HL-60/S4 treated with phorbol 12-myristate 13-acetate at 8.2 ng/mL for 4 days and 3 days (cell line): ENCODE data around the gene TSR3.

Experiments
- in situ Hi-C: fragments of 300-500 bp; cut with MboI; formaldehyde crosslinking; loops from 2 replicates; pipeline ENCODE4 v1.15.0; 2022; ENCODE audit warnings: low sequenced_read_pairs

Gene TSR3

GRCh38 chr16:1326391-1326790 is 25.3 kb downstream of the TSR3 start:
- in situ Hi-C loops: no loop called here

- in situ Hi-C loops: no loop called here
Observed at GRCh38 chr16:1325673-1326371, 25.9 kb downstream of the TSR3 start.

GRCh38 chr16:1325261-1325660 is 26.4 kb downstream of the TSR3 start:
- in situ Hi-C loops: no loop called here

GRCh38 chr16:1324286-1324826 is 27.3 kb downstream of the TSR3 start:
- in situ Hi-C loops: no loop called here

GRCh38 chr16:1323296-1324239 is 28.1 kb downstream of the TSR3 start:
- in situ Hi-C loops: no loop called here

- in situ Hi-C loops: no loop called here
Observed at GRCh38 chr16:1322407-1322806, 29.3 kb downstream of the TSR3 start.

GRCh38 chr16:1320658-1321240 is 30.9 kb downstream of the TSR3 start:
- in situ Hi-C loops: no loop called here

GRCh38 chr16:1320097-1320496 is 31.6 kb downstream of the TSR3 start:
- in situ Hi-C loops: no loop called here

- in situ Hi-C loops: no loop called here
Observed at GRCh38 chr16:1319041-1319440, 32.6 kb downstream of the TSR3 start.

GRCh38 chr16:1318268-1318545 is 33.5 kb downstream of the TSR3 start:
- in situ Hi-C loops: no loop called here

GRCh38 chr16:1317479-1318267 is 34.0 kb downstream of the TSR3 start:
- in situ Hi-C loops: no loop called here

GRCh38 chr16:1316033-1316405 is 35.7 kb downstream of the TSR3 start:
- in situ Hi-C loops: no loop called here

GRCh38 chr16:1315081-1316032 is 36.3 kb downstream of the TSR3 start:
- in situ Hi-C loops: no loop called here

- in situ Hi-C loops: no loop called here
Observed at GRCh38 chr16:1314399-1315068, 37.1 kb downstream of the TSR3 start.

GRCh38 chr16:1313721-1314369 is 37.8 kb downstream of the TSR3 start:
- in situ Hi-C loops: no loop called here

- in situ Hi-C loops: no loop called here
Observed at GRCh38 chr16:1312903-1313302, 38.8 kb downstream of the TSR3 start.

- in situ Hi-C loops: no loop called here
Observed at GRCh38 chr16:1312467-1312816, 39.2 kb downstream of the TSR3 start.

GRCh38 chr16:1311738-1312466 is 39.8 kb downstream of the TSR3 start:
- in situ Hi-C loops: no loop called here
